Neural crest cell (in vitro differentiated cells): Measurements from ENCODE around the gene CHIC2. TPM values are rescaled to one million over a fixed set of nuclear protein-coding genes. Genes with fewer than 3 reads are reported as not detected.

Experiments
- DNase-seq: peaks from one replicate; pipeline ENCODE4 v3.0.0; 2021; ENCODE audit warnings: low read depth, mixed read lengths, low spot score
- H3K27ac Mint-ChIP-seq: one replicate; pipeline ENCODE4 v1.8.0; 2021; ENCODE audit warnings: mild to moderate bottlenecking, mixed read lengths; ENCODE audit not compliant: unreplicated experiment
- H3K27me3 Mint-ChIP-seq: 2 replicates; pipeline ENCODE4 v1.8.0; 2021; ENCODE audit warnings: low read depth, mild to moderate bottlenecking, mixed read lengths
- H3K36me3 Mint-ChIP-seq: 2 replicates; pipeline ENCODE4 v1.8.0; 2021; ENCODE audit warnings: low read depth, mild to moderate bottlenecking, mixed read lengths
- H3K4me1 Mint-ChIP-seq: 2 replicates; pipeline ENCODE4 v1.8.0; 2021; ENCODE audit warnings: mixed read lengths
- H3K4me3 Mint-ChIP-seq: one replicate; pipeline ENCODE4 v1.8.0; 2021; ENCODE audit warnings: mild to moderate bottlenecking, mixed read lengths
- H3K9me3 Mint-ChIP-seq: 2 replicates; pipeline ENCODE4 v1.8.0; 2021; ENCODE audit warnings: mixed read lengths
- CTCF ChIP-seq: fragments of 200-600 bp; sonication (generic); conservative IDR thresholded peaks from 2 replicates; pipeline ENCODE4 v1.5.0; 2021; ENCODE audit warnings: antibody characterized with exemption, mild to moderate bottlenecking
- total RNA-seq: library from RNA; stranded (reverse); gene quantifications from 2 replicates; pipeline ENCODE4 v1.2.1, GENCODE V29; 2021

CHIC2 gene
- total RNA-seq, 1 donor from 2014 or later, result 9.5 TPM

DNA sequence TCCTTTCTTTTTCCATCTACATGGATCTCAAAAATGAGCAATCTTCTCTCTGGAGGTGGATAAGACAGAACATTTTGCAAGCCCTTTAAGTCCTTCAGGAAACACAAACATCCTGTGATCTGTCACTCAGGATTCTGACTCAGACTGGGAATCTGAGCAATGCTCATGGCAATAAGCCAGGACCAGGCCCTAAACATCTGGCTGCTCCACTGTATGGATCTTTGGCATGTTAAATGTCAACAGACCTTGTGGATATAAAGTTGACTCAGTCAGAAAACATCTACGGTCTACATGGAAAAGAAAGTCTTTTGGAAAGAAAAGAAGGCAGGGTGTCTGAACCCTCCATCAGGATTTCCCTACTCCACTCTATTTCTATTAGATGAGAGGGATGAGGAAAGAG lies 17.8 kb upstream of the CHIC2 start:
- Mint-ChIP-seq H3K27me3 (peaks cover 44% of the 10 kb centered on the region), H3K4me3 (no peak overlapping the region), H3K36me3 (no peaks in the 10 kb centered on the region), H3K9me3 (no peaks in the 10 kb centered on the region), H3K4me1 (no peaks in the 10 kb centered on the region), H3K27ac (no peak overlapping the region)
- DNase-seq, result no peak
- TF ChIP-seq CTCF, result no peak

DNA sequence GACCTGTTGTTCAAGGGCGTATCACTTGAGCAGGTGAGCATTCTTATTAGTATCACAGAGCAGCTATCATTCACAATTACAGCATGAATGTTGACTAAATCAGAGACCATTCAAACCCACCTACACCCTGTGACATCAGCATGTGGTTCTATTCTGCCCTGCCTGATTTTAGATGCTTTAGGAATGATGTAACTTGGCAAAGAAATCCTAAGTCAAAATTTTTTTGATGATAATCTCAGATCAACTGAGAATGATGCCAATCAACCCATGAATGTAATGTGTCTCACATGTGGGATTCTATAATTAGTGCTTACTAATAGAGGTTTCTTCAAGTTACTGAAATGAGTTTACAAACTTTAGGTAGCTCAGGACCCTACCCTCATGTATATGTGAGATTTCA lies 13.4 kb upstream of the CHIC2 start:
- no peak for DNase-seq
- Mint-ChIP-seq H3K27ac (no peak overlapping the region), H3K4me3 (no peak overlapping the region), H3K4me1 (no peaks in the 10 kb centered on the region), H3K36me3 (no peaks in the 10 kb centered on the region), H3K27me3 (peaks cover 27% of the 10 kb centered on the region), H3K9me3 (no peaks in the 10 kb centered on the region)
- TF ChIP-seq CTCF, result no peak

DNA sequence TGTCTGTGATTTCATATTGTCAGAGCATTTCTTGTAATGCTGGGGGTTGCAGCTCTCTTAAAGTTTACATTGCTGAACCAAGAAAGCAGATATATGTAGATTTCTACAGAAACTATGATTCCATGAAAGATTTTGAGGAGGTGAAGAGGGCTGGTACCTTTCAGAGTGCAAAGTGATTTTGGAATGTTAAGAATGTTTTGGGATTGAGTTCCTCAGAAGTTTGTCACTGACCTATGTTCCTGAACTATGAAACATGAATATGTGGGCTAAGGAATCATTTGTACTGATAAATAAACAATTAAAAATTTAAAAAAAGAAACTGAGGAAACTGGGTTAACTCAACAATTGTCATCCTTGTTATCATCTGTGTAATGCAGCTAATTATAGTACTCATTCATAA lies 12.3 kb upstream of the CHIC2 start:
- no peak for TF ChIP-seq CTCF
- Mint-ChIP-seq H3K27me3 (peaks cover 26% of the 10 kb centered on the region), H3K4me3 (no peak overlapping the region)

DNA sequence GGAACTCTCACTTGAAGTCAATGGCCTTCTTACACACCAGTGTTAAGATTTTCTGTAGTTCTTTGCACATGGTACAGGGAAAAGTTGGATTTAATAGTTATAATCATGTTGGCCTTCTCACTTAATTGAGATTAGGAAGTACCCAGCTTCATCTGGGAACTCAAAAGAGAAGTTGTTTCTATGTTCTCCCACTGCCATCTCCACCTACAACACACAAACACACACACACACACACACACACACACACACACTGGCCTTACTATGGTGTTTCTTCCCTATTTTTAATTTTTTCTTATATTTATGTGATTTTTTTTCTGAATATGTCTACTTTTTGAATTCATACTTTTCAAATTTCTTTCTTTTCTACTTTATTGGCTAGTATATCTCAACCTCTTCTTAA lies 10.0 kb upstream of the CHIC2 start:
- no peak overlapping the region for H3K4me3 Mint-ChIP-seq
- H3K9me3 Mint-ChIP-seq, result no peaks in the 10 kb centered on the region
- H3K4me1 Mint-ChIP-seq, result no peaks in the 10 kb centered on the region
- no peak overlapping the region for H3K27ac Mint-ChIP-seq
- no peaks in the 10 kb centered on the region for H3K36me3 Mint-ChIP-seq
- peaks cover 22% of the 10 kb centered on the region for H3K27me3 Mint-ChIP-seq
- no peak for TF ChIP-seq CTCF
- DNase-seq, result no peak

More for the DNA sequence above, 12.3 kb upstream of the CHIC2 start:
- H3K36me3 Mint-ChIP-seq, result no peaks in the 10 kb centered on the region
- no peaks in the 10 kb centered on the region for H3K9me3 Mint-ChIP-seq
- no peak for DNase-seq
- H3K4me1 Mint-ChIP-seq, result no peaks in the 10 kb centered on the region
- H3K27ac Mint-ChIP-seq, result no peak overlapping the region

- peaks cover 22% of the 10 kb centered on the region for H3K27me3 Mint-ChIP-seq
- no peaks in the 10 kb centered on the region for H3K4me1 Mint-ChIP-seq
- DNase-seq, result no peak
- H3K9me3 Mint-ChIP-seq, result no peaks in the 10 kb centered on the region
- H3K27ac Mint-ChIP-seq, result no peak overlapping the region
- H3K36me3 Mint-ChIP-seq, result no peaks in the 10 kb centered on the region
- no peak for TF ChIP-seq CTCF
- H3K4me3 Mint-ChIP-seq, result no peak overlapping the region
These were observed 9.0 kb upstream of the CHIC2 start for GRCh38 chr4:54073271-54073880.
